HepG2 (cell line): Measurements from ENCODE around the gene MRPL34. TPM values are rescaled to one million over a fixed set of nuclear protein-coding genes. Genes with fewer than 3 reads are reported as not detected.

Experiments
- CCAR2 ChIP-seq: fragments of 200-400 bp; formaldehyde crosslinking; optimal IDR thresholded peaks from 2 replicates; pipeline ENCODE3; 2018; ENCODE audit warnings: low read depth, mild to moderate bottlenecking, low read length, moderate library complexity
- CEBPG ChIP-seq: IDR thresholded peaks from 2 replicates; pipeline ENCODE4 v1.6.1; 2016
- ELF4 ChIP-seq: sonication (generic); formaldehyde crosslinking; IDR thresholded peaks from 2 replicates; pipeline ENCODE4 v1.5.0; 2020; ENCODE audit warnings: missing genetic modification reagents, mild to moderate bottlenecking, moderate library complexity, borderline replicate concordance
- PAXIP1 ChIP-seq: sonication (generic); formaldehyde crosslinking; conservative IDR thresholded peaks from 2 replicates; pipeline ENCODE4 v1.4.0; 2020; ENCODE audit warnings: mild to moderate bottlenecking, missing genetic modification reagents, moderate library complexity
- PRMT3 ChIP-seq: sonication (generic); formaldehyde crosslinking; IDR thresholded peaks from 2 replicates; pipeline ENCODE4 v1.8.1; 2022; ENCODE audit warnings: low read depth, mild to moderate bottlenecking, moderate library complexity, missing genetic modification reagents, borderline replicate concordance
- RXRB ChIP-seq: IDR thresholded peaks from 2 replicates; pipeline ENCODE4 v1.6.1; 2016; ENCODE audit warnings: borderline replicate concordance, missing genetic modification reagents, missing compliant biosample characterization
- SKIL ChIP-seq: sonication (generic); formaldehyde crosslinking; IDR thresholded peaks from 2 replicates; pipeline ENCODE4 v1.8.0; 2022; ENCODE audit warnings: missing genetic modification reagents, mild to moderate bottlenecking, moderate library complexity, borderline replicate concordance
- SP140L ChIP-seq: sonication (generic); formaldehyde crosslinking; IDR thresholded peaks from 2 replicates; pipeline ENCODE4 v1.4.0; 2020; ENCODE audit warnings: missing genetic modification reagents, borderline replicate concordance
- TAF1 ChIP-seq: sonication (generic); formaldehyde crosslinking; IDR thresholded peaks from 2 replicates; pipeline ENCODE4 v1.4.0; 2020; ENCODE audit warnings: missing genetic modification reagents
- THYN1 ChIP-seq: sonication (generic); formaldehyde crosslinking; IDR thresholded peaks from 2 replicates; pipeline ENCODE4 v1.8.1; 2023; ENCODE audit warnings: low read depth, mild to moderate bottlenecking, moderate library complexity, missing genetic modification reagents, borderline replicate concordance
- TOE1 ChIP-seq: sonication (generic); formaldehyde crosslinking; IDR thresholded peaks from 2 replicates; pipeline ENCODE4 v1.4.0; 2020; ENCODE audit warnings: mild to moderate bottlenecking, missing genetic modification reagents
- ZHX1 ChIP-seq: sonication (generic); formaldehyde crosslinking; IDR thresholded peaks from 2 replicates; pipeline ENCODE4 v1.8.1; 2022; ENCODE audit warnings: low read depth, mild to moderate bottlenecking, missing genetic modification reagents
- ZKSCAN5 ChIP-seq: sonication (generic); formaldehyde crosslinking; IDR thresholded peaks from 2 replicates; pipeline ENCODE4 v1.5.1; 2020; ENCODE audit warnings: mild to moderate bottlenecking, missing genetic modification reagents
- ZNF768 ChIP-seq: sonication (generic); formaldehyde crosslinking; IDR thresholded peaks from 2 replicates; pipeline ENCODE4 v1.4.0; 2020; ENCODE audit warnings: missing genetic modification reagents
- ZNF780A ChIP-seq: sonication (generic); formaldehyde crosslinking; IDR thresholded peaks from 2 replicates; pipeline ENCODE4 v1.8.0; 2022; ENCODE audit warnings: mild to moderate bottlenecking, missing genetic modification reagents, moderate library complexity
- polyA plus RNA-seq, 8 experiments: library from polyadenylated mRNA; depleted of rRNA in 3 of 8; stranded (reverse) in 7 of 8; unstranded in 1 of 8; fragments of >200 nt; fragmentation: Illumina TruSeq in 4 of 8; extraction: Trizol in 4 of 8; gene quantifications; 2 replicates each; pipeline versions ENCODE4 v1.2.1 to v1.2.3, GENCODE V29; 2011 to 2016; ENCODE audit warnings: low read depth in 4 of 8, missing spikeins in 1 of 8, mixed read lengths in 1 of 8; ENCODE audit not compliant: insufficient read depth in 1 of 8
- total RNA-seq, 5 experiments: library from RNA; depleted of rRNA; stranded (reverse); fragments of >200 nt; fragmentation: Illumina TruSeq; extraction: Trizol; gene quantifications; 2 replicates each; pipeline ENCODE4 v1.2.3, GENCODE V29; 2016; ENCODE audit warnings: low read depth in 1 of 5
- TF ChIP-seq, protein P1 (sequence below): sonication (generic); formaldehyde crosslinking; IDR thresholded peaks from 2 replicates; pipeline ENCODE4 v1.8.1; 2023; ENCODE audit warnings: mild to moderate bottlenecking, moderate library complexity, missing genetic modification reagents

MRPL34 gene
- total and polyA plus RNA-seq, 2 of the 13 experiments (the other 11 are each of a cell fraction or from before 2014, with no cell fraction given) = 74.0 to 77.3 TPM

- TF ChIP-seq ELF4 (CRISPR knock-in tag) (no peak), ZNF768 (peak; percentile 70; the same call in 1 of the 2 replicates), SKIL (CRISPR knock-in tag) (no peak), PRMT3 (0 out of 2 replicates have a peak, but pooled peaks have one; percentile 84), THYN1 (CRISPR knock-in tag) (no peak), PAXIP1 (CRISPR knock-in tag) (no peak; the same call in 1 of the 2 replicates), TOE1 (no peak), ZNF780A (CRISPR knock-in tag) (no peak), ZKSCAN5 (CRISPR knock-in tag) (no peak), TAF1 (no peak), ZHX1 (peak; percentile 19; the same call in 1 of the 2 replicates), RXRB (CRISPR knock-in tag) (0 out of 2 replicates have a peak, but pooled peaks have one; percentile 9), CCAR2 (no peak), SP140L (no peak), CEBPG (CRISPR knock-in tag) (no peak)
- TF ChIP-seq, protein P1, sequence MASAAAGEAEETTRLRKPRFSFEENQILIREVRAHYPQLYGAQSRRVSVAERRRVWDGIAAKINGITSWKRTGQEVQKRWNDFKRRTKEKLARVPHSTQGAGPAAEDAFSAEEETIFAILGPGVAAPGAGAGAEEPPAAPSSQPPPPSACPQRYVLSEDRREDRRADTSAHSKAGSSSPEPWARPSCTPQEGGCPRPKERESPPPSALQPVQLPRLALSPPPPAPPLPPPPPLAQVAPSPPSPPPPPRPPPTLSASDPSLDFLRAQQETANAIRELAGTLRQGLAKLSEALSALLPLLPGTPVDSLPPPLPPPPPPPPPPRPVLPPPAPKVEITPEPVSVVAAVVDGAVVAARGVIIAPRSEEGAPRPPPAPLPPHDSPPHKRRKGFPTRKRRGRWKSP (CRISPR knock-in tag) = 0 out of 2 replicates have a peak, but pooled peaks have one; percentile 62
Observed at GRCh38 chr19:17334414-17335409, 29.0 kb downstream of the MRPL34 start, which contains the start of gene ANO8 (continued).
